WTC11 (cell line): ENCODE results near the gene PWP2. TPM values are rescaled to one million over a fixed set of nuclear protein-coding genes. Genes with fewer than 3 reads are reported as not detected.

Experiments
- ATAC-seq: fragments of 200-7000 bp; cut with Tn5 transposase; 2 replicates; pipeline ENCODE4 v1.10.0; 2021; ENCODE audit warnings: mild to moderate bottlenecking, moderate library complexity
- CTCF ChIA-PET: fragments of 300-600 bp; sonication (Branson Sonifier 250); formaldehyde crosslinking; loops from one replicate; lab custom pipeline; 2021; ENCODE audit warnings: antibody characterized with exemption; lab: Charles Lee
- POLR2A ChIA-PET: fragments of 350-600 bp; sonication (Branson Sonifier 250); formaldehyde crosslinking; loops from one replicate; lab custom pipeline; 2021; ENCODE audit warnings: antibody characterized with exemption; lab: Charles Lee
- DNase-seq: peaks from one replicate; pipeline ENCODE4 v3.0.0; 2021; ENCODE audit warnings: low spot score
- H3K27ac Mint-ChIP-seq: 2 replicates; pipeline ENCODE4 v1.8.0; 2021; ENCODE audit warnings: mixed read lengths
- H3K27me3 Mint-ChIP-seq: 2 replicates; pipeline ENCODE4 v1.8.0; 2021; ENCODE audit warnings: low read depth, mild to moderate bottlenecking, moderate library complexity, mixed read lengths
- H3K36me3 Mint-ChIP-seq: 2 replicates; pipeline ENCODE4 v1.8.0; 2021; ENCODE audit warnings: mixed read lengths
- H3K4me1 Mint-ChIP-seq: 2 replicates; pipeline ENCODE4 v1.8.0; 2022; ENCODE audit warnings: mixed read lengths
- H3K4me3 Mint-ChIP-seq: 2 replicates; pipeline ENCODE4 v1.8.0; 2021; ENCODE audit warnings: mild to moderate bottlenecking, moderate library complexity, mixed read lengths
- H3K9me3 Mint-ChIP-seq: 2 replicates; pipeline ENCODE4 v1.8.0; 2021; ENCODE audit warnings: mixed read lengths
- ELF4 ChIP-seq: sonication (generic); formaldehyde crosslinking; IDR thresholded peaks from 2 replicates; pipeline ENCODE4 v1.8.1; 2022; ENCODE audit warnings: low read depth, mild to moderate bottlenecking, moderate library complexity, missing genetic modification reagents
- HMGA2 ChIP-seq: fragments of 250-450 bp; sonication (Bioruptor Pico); IDR thresholded peaks from 2 replicates; pipeline ENCODE4 v1.4.0; 2021; ENCODE audit warnings: mild to moderate bottlenecking, moderate library complexity
- IRF2 ChIP-seq: sonication (generic); formaldehyde crosslinking; IDR thresholded peaks from 2 replicates; pipeline ENCODE4 v1.8.0; 2022; ENCODE audit warnings: low read depth, missing genetic modification reagents, borderline replicate concordance
- KAT7 ChIP-seq: sonication (generic); formaldehyde crosslinking; IDR thresholded peaks from 2 replicates; pipeline ENCODE4 v1.8.1; 2023; ENCODE audit warnings: missing genetic modification reagents, mild to moderate bottlenecking, borderline replicate concordance
- NFATC4 ChIP-seq: fragments of 250-450 bp; sonication (Bioruptor Pico); IDR thresholded peaks from 2 replicates; pipeline ENCODE4 v1.9.0; 2021; ENCODE audit warnings: mild to moderate bottlenecking
- NFE2L1 ChIP-seq: sonication (generic); formaldehyde crosslinking; IDR thresholded peaks from 2 replicates; pipeline ENCODE4 v1.8.1; 2023; ENCODE audit warnings: missing genetic modification reagents
- NR1H2 ChIP-seq: sonication (generic); formaldehyde crosslinking; IDR thresholded peaks from 2 replicates; pipeline ENCODE4 v1.9.0; 2021; ENCODE audit warnings: mild to moderate bottlenecking, moderate library complexity, missing genetic modification reagents
- SMAD3 ChIP-seq: sonication (generic); formaldehyde crosslinking; IDR thresholded peaks from 2 replicates; pipeline ENCODE4 v1.8.0; 2022; ENCODE audit warnings: missing genetic modification reagents, mild to moderate bottlenecking, borderline replicate concordance
- SP1 ChIP-seq: sonication (generic); formaldehyde crosslinking; conservative IDR thresholded peaks from 2 replicates; pipeline ENCODE4 v1.8.1; 2022; ENCODE audit warnings: missing genetic modification reagents
- TP53 ChIP-seq: sonication (generic); formaldehyde crosslinking; IDR thresholded peaks from 2 replicates; pipeline ENCODE4 v1.8.1; 2023; ENCODE audit warnings: mild to moderate bottlenecking, missing genetic modification reagents
- ZNF121 ChIP-seq: sonication (generic); formaldehyde crosslinking; IDR thresholded peaks from 2 replicates; pipeline ENCODE4 v1.8.0; 2023; ENCODE audit warnings: missing genetic modification reagents
- ZNF138 ChIP-seq: sonication (generic); formaldehyde crosslinking; conservative IDR thresholded peaks from 2 replicates; pipeline ENCODE4 v1.8.1; 2022; ENCODE audit warnings: mild to moderate bottlenecking, moderate library complexity, missing genetic modification reagents
- total RNA-seq: library from RNA; stranded (reverse); gene quantifications from 3 replicates; pipeline ENCODE4 v1.2.3, GENCODE V29; 2021
- TF ChIP-seq, protein P1 (sequence below): sonication (generic); formaldehyde crosslinking; IDR thresholded peaks from 2 replicates; pipeline ENCODE4 v1.8.1; 2022; ENCODE audit warnings: low read depth, mild to moderate bottlenecking, moderate library complexity, missing genetic modification reagents, borderline replicate concordance
- TF ChIP-seq, protein P2 (sequence below): sonication (generic); formaldehyde crosslinking; IDR thresholded peaks from 2 replicates; pipeline ENCODE4 v1.8.1; 2023; ENCODE audit warnings: mild to moderate bottlenecking, missing genetic modification reagents, moderate library complexity
- TF ChIP-seq, protein P3 (sequence below): sonication (generic); formaldehyde crosslinking; IDR thresholded peaks from 2 replicates; pipeline ENCODE4 v1.8.0; 2022; ENCODE audit warnings: mild to moderate bottlenecking, missing genetic modification reagents
- TF ChIP-seq, protein P4 (sequence below): sonication (generic); formaldehyde crosslinking; IDR thresholded peaks from 2 replicates; pipeline ENCODE4 v1.8.0; 2023; ENCODE audit warnings: mild to moderate bottlenecking, missing genetic modification reagents
- TF ChIP-seq, protein P5 (sequence below): sonication (generic); formaldehyde crosslinking; IDR thresholded peaks from 2 replicates; pipeline ENCODE4 v1.8.1; 2022; ENCODE audit warnings: mild to moderate bottlenecking, moderate library complexity, missing genetic modification reagents
- TF ChIP-seq, protein P6 (sequence below): fragments of 250-450 bp; sonication (Bioruptor Pico); IDR thresholded peaks from 2 replicates; pipeline ENCODE4 v1.9.0; 2021; ENCODE audit warnings: moderate library complexity, mild to moderate bottlenecking, inconsistent platforms, borderline replicate concordance
- TF ChIP-seq, protein P7 (sequence below): fragments of 250-450 bp; sonication (Bioruptor Pico); IDR thresholded peaks from 2 replicates; pipeline ENCODE4 v2.1.2; 2022; ENCODE audit warnings: mild to moderate bottlenecking, moderate library complexity
- TF ChIP-seq, protein P8 (sequence below): sonication (generic); formaldehyde crosslinking; IDR thresholded peaks from 2 replicates; pipeline ENCODE4 v1.8.0; 2022; ENCODE audit warnings: mild to moderate bottlenecking, missing genetic modification reagents

PWP2 gene
- total RNA-seq, 1 experiment from 2014 or later: 41.6 TPM

DNA sequence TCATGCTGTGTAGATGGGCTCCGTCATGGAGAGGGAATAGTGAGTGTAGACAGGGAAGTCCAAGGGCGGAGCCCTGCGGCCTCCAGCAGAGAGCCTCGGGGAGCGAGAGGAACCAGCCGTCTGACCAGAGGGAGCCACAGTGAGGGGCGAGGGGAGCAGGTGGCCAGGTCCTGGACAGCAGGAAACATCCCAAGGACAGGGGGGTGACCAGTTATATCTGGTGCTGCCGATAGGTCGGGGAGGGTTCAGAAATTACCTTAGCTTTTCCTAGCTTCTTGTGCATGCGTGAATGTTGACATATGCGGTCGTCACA is 48.6 kb upstream of the PWP2 start:
- no peak for DNase-seq
- H3K36me3 Mint-ChIP-seq: peaks cover 27% of the 10 kb centered on the region
- no peaks in the 10 kb centered on the region for H3K27me3 Mint-ChIP-seq
- ChIA-PET POLR2A (no interaction called here), CTCF (interaction anchor here (1.3 kb wide), 1 partner anchor 120 kb away, joined by 3 read pairs; no protein-coding TSS in a partner anchor)
- H3K27ac Mint-ChIP-seq: peak overlapping the region; percentile 42; the same call in 1 of the 2 replicates
- no peak for ATAC-seq
- TF ChIP-seq, protein P1, sequence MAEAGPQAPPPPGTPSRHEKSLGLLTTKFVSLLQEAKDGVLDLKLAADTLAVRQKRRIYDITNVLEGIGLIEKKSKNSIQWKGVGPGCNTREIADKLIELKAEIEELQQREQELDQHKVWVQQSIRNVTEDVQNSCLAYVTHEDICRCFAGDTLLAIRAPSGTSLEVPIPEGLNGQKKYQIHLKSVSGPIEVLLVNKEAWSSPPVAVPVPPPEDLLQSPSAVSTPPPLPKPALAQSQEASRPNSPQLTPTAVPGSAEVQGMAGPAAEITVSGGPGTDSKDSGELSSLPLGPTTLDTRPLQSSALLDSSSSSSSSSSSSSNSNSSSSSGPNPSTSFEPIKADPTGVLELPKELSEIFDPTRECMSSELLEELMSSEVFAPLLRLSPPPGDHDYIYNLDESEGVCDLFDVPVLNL (CRISPR knock-in tag): no peak
- no peaks in the 10 kb centered on the region for H3K9me3 Mint-ChIP-seq
- no peak overlapping the region for H3K4me3 Mint-ChIP-seq
- no peaks in the 10 kb centered on the region for H3K4me1 Mint-ChIP-seq

DNA sequence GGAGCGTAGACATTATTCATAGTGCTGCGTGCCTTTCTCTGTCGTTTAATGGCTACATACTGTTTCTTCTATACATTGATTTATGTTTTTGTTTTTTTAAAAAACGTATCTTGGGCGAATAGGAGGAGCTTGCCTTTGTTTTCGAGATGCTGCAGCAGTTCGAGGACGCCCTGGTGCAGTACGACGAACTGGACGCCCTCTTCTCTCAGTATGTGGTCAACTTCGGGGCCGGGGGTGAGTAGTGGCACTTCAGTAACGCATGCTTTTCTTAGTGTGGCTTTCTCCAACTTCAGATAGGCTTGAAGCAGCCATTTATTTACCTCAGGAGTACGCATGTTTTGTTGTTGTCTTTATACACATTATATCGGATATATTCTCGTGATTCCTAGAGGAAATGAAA is 48.2 kb upstream of the PWP2 start:
- Mint-ChIP-seq H3K36me3 (peaks cover 31% of the 10 kb centered on the region), H3K27me3 (no peaks in the 10 kb centered on the region), H3K9me3 (no peaks in the 10 kb centered on the region), H3K27ac (peak overlapping the region; percentile 42), H3K4me3 (no peak overlapping the region), H3K4me1 (no peaks in the 10 kb centered on the region)
- TF ChIP-seq, protein P2, sequence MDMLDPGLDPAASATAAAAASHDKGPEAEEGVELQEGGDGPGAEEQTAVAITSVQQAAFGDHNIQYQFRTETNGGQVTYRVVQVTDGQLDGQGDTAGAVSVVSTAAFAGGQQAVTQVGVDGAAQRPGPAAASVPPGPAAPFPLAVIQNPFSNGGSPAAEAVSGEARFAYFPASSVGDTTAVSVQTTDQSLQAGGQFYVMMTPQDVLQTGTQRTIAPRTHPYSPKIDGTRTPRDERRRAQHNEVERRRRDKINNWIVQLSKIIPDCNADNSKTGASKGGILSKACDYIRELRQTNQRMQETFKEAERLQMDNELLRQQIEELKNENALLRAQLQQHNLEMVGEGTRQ (CRISPR knock-in tag): no peak
- TF ChIP-seq KAT7 (CRISPR knock-in tag): no peak
- TF ChIP-seq, protein P3, sequence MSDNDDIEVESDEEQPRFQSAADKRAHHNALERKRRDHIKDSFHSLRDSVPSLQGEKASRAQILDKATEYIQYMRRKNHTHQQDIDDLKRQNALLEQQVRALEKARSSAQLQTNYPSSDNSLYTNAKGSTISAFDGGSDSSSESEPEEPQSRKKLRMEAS: no peak
- TF ChIP-seq NR1H2 (CRISPR knock-in tag): no peak
- TF ChIP-seq IRF2 (CRISPR knock-in tag): no peak
- TF ChIP-seq NFATC4: no peak
- TF ChIP-seq ELF4: no peak
- TF ChIP-seq, protein P4, sequence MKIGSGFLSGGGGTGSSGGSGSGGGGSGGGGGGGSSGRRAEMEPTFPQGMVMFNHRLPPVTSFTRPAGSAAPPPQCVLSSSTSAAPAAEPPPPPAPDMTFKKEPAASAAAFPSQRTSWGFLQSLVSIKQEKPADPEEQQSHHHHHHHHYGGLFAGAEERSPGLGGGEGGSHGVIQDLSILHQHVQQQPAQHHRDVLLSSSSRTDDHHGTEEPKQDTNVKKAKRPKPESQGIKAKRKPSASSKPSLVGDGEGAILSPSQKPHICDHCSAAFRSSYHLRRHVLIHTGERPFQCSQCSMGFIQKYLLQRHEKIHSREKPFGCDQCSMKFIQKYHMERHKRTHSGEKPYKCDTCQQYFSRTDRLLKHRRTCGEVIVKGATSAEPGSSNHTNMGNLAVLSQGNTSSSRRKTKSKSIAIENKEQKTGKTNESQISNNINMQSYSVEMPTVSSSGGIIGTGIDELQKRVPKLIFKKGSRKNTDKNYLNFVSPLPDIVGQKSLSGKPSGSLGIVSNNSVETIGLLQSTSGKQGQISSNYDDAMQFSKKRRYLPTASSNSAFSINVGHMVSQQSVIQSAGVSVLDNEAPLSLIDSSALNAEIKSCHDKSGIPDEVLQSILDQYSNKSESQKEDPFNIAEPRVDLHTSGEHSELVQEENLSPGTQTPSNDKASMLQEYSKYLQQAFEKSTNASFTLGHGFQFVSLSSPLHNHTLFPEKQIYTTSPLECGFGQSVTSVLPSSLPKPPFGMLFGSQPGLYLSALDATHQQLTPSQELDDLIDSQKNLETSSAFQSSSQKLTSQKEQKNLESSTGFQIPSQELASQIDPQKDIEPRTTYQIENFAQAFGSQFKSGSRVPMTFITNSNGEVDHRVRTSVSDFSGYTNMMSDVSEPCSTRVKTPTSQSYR (CRISPR knock-in tag): no peak
- no peak for TF ChIP-seq HMGA2 (CRISPR knock-in tag)
- ChIA-PET CTCF (interaction anchor here (1.3 kb wide), 1 partner anchor 120 kb away, joined by 3 read pairs; no protein-coding TSS in a partner anchor), POLR2A (no interaction called here)
- ATAC-seq: no peak
- DNase-seq: no peak

DNA sequence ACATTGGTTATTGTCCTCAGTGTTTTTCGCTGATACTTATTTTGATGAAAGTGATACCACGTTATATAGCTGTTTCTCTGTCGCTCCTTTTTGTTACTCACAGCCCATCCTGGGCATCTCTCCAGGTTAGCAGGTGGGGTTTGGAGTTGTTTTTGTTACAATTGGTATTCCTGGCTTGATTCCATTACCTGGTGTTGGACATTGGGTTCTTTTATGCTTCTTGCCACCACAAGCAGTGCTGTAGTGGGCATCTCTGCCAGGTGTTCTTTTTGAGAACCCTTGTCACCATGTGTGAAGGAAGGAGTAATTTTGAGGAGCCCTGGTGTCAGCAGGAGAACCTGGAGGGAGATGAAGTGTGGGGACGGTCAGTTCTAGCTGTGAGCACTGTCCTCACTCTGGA is 47.5 kb upstream of the PWP2 start:
- no peak for DNase-seq
- POLR2A ChIA-PET: no interaction called here
- no peaks in the 10 kb centered on the region for H3K27me3 Mint-ChIP-seq
- CTCF ChIA-PET: no interaction called here
- H3K27ac Mint-ChIP-seq: no peak overlapping the region
- ATAC-seq: no peak
- no peak overlapping the region for H3K4me3 Mint-ChIP-seq
- no peaks in the 10 kb centered on the region for H3K4me1 Mint-ChIP-seq
- H3K36me3 Mint-ChIP-seq: peaks cover 32% of the 10 kb centered on the region
- no peaks in the 10 kb centered on the region for H3K9me3 Mint-ChIP-seq
- TF ChIP-seq NR1H2 (CRISPR knock-in tag) (no peak), ZNF138 (CRISPR knock-in tag) (no peak), TP53 (CRISPR knock-in tag) (no peak), SP1 (CRISPR knock-in tag) (no peak), ZNF121 (CRISPR knock-in tag) (no peak), NFE2L1 (CRISPR knock-in tag) (no peak), IRF2 (CRISPR knock-in tag) (no peak), SMAD3 (CRISPR knock-in tag) (no peak)
- TF ChIP-seq, protein P5, sequence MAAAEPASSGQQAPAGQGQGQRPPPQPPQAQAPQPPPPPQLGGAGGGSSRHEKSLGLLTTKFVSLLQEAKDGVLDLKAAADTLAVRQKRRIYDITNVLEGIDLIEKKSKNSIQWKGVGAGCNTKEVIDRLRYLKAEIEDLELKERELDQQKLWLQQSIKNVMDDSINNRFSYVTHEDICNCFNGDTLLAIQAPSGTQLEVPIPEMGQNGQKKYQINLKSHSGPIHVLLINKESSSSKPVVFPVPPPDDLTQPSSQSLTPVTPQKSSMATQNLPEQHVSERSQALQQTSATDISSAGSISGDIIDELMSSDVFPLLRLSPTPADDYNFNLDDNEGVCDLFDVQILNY: no peak
- TF ChIP-seq, protein P6, sequence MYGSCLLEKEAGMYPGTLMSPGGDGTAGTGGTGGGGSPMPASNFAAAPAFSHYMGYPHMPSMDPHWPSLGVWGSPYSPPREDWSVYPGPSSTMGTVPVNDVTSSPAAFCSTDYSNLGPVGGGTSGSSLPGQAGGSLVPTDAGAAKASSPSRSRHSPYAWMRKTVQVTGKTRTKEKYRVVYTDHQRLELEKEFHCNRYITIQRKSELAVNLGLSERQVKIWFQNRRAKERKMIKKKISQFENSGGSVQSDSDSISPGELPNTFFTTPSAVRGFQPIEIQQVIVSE (CRISPR knock-in tag): no peak
- TF ChIP-seq, protein P7, sequence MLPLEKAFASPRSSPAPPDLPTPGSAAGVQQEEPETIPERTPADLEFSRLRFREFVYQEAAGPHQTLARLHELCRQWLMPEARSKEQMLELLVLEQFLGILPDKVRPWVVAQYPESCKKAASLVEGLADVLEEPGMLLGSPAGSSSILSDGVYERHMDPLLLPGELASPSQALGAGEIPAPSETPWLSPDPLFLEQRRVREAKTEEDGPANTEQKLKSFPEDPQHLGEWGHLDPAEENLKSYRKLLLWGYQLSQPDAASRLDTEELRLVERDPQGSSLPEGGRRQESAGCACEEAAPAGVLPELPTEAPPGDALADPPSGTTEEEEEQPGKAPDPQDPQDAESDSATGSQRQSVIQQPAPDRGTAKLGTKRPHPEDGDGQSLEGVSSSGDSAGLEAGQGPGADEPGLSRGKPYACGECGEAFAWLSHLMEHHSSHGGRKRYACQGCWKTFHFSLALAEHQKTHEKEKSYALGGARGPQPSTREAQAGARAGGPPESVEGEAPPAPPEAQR (CRISPR knock-in tag): no peak
- TF ChIP-seq, protein P8, sequence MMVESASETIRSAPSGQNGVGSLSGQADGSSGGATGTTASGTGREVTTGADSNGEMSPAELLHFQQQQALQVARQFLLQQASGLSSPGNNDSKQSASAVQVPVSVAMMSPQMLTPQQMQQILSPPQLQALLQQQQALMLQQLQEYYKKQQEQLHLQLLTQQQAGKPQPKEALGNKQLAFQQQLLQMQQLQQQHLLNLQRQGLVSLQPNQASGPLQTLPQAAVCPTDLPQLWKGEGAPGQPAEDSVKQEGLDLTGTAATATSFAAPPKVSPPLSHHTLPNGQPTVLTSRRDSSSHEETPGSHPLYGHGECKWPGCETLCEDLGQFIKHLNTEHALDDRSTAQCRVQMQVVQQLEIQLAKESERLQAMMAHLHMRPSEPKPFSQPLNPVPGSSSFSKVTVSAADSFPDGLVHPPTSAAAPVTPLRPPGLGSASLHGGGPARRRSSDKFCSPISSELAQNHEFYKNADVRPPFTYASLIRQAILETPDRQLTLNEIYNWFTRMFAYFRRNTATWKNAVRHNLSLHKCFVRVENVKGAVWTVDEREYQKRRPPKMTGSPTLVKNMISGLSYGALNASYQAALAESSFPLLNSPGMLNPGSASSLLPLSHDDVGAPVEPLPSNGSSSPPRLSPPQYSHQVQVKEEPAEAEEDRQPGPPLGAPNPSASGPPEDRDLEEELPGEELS (CRISPR knock-in tag): no peak
